ENCODE results near the gene FTO. TPM values are rescaled to one million over a fixed set of nuclear protein-coding genes. Genes with fewer than 3 reads are reported as not detected.

Gene FTO
- total RNA-seq, 4 donors from 2014 or later, result 21.3 to 50.5 (median 40.8) TPM

- Histone ChIP-seq H3K27ac (no peak overlapping the region), H3K36me3 (no peaks in the 10 kb centered on the region), H3K9me3 (no peaks in the 10 kb centered on the region), H3K4me3 (no peak overlapping the region), H3K4me1 (no peaks in the 10 kb centered on the region), H3K27me3 (no peaks in the 10 kb centered on the region)
- TF ChIP-seq CTCF (IDR thresholded peaks at IDR 0.05) (no peak), POLR2A (IDR thresholded peaks at IDR 0.05) (no peak), EP300 (IDR thresholded peaks at IDR 0.05; ENCODE audit: low read depth) (no peak), POLR2AphosphoS5 (IDR thresholded peaks at IDR 0.05) (no peak)
- no peak for DNase-seq
- in situ Hi-C loops (cut with MboI; ENCODE audit: low pct_ligation_motif_present in 1 of 4, low pct_unique_long_range_greater_than_20kb in 1 of 4, low sequenced_read_pairs in 3 of 4), result no loop called here
- WGBS, 2 donors (ENCODE audit: low coverage in 1 of 2), result 75 to 79% methylated on average over 7 of the region's 7 CpGs
- intact Hi-C loops (cut with DNase I; ENCODE audit: low total_unique reads), result no loop called here
These were observed 346.7 kb downstream of the FTO start for GRCh38 chr16:54050459-54051210.

- H3K4me1 ChIP-seq, result no peaks in the 10 kb centered on the region
- no peak for DNase-seq
- WGBS, 2 donors (ENCODE audit: low coverage in 1 of 2), result 75 to 81% methylated on average over 1 to 5 of the region's 5 CpGs
- H3K27me3 ChIP-seq, result no peaks in the 10 kb centered on the region
- no peak overlapping the region for H3K27ac ChIP-seq
- no peaks in the 10 kb centered on the region for H3K36me3 ChIP-seq
- in situ Hi-C loops (cut with MboI; ENCODE audit: low pct_ligation_motif_present in 1 of 4, low pct_unique_long_range_greater_than_20kb in 1 of 4, low sequenced_read_pairs in 3 of 4), result no loop called here
- H3K4me3 ChIP-seq, result no peak overlapping the region
- TF ChIP-seq POLR2AphosphoS5 (IDR thresholded peaks at IDR 0.05) (no peak), POLR2A (IDR thresholded peaks at IDR 0.05) (no peak), EP300 (IDR thresholded peaks at IDR 0.05; ENCODE audit: low read depth) (no peak), CTCF (IDR thresholded peaks at IDR 0.05) (no peak)
- H3K9me3 ChIP-seq, result no peaks in the 10 kb centered on the region
- intact Hi-C loops (cut with DNase I; ENCODE audit: low total_unique reads), result no loop called here
These were observed 347.9 kb downstream of the FTO start for GRCh38 chr16:54051821-54052220.

- DNase-seq, result no peak
- Histone ChIP-seq H3K4me1 (no peaks in the 10 kb centered on the region), H3K36me3 (no peaks in the 10 kb centered on the region), H3K4me3 (no peak overlapping the region), H3K27me3 (no peaks in the 10 kb centered on the region), H3K27ac (no peak overlapping the region), H3K9me3 (no peaks in the 10 kb centered on the region)
- WGBS, 2 donors (ENCODE audit: low coverage in 1 of 2), result 84 to 85% methylated on average over 5 of the region's 5 CpGs
- in situ Hi-C loops (cut with MboI; ENCODE audit: low pct_ligation_motif_present in 1 of 4, low pct_unique_long_range_greater_than_20kb in 1 of 4, low sequenced_read_pairs in 3 of 4) (no loop called here), intact Hi-C loops (cut with DNase I; ENCODE audit: low total_unique reads) (no loop called here)
- TF ChIP-seq CTCF (IDR thresholded peaks at IDR 0.05) (no peak), POLR2AphosphoS5 (IDR thresholded peaks at IDR 0.05) (no peak), EP300 (IDR thresholded peaks at IDR 0.05; ENCODE audit: low read depth) (no peak), POLR2A (IDR thresholded peaks at IDR 0.05) (no peak)
These were observed 348.3 kb downstream of the FTO start for GRCh38 chr16:54052271-54052670.

GRCh38 chr16:54053891-54054820 is 350.2 kb downstream of the FTO start:
- TF ChIP-seq CTCF (IDR thresholded peaks at IDR 0.05) (no peak), POLR2A (IDR thresholded peaks at IDR 0.05) (no peak), POLR2AphosphoS5 (IDR thresholded peaks at IDR 0.05) (no peak), EP300 (IDR thresholded peaks at IDR 0.05; ENCODE audit: low read depth) (no peak)
- in situ Hi-C loops (cut with MboI; ENCODE audit: low pct_ligation_motif_present in 1 of 4, low pct_unique_long_range_greater_than_20kb in 1 of 4, low sequenced_read_pairs in 3 of 4) (no loop called here), intact Hi-C loops (cut with DNase I; ENCODE audit: low total_unique reads) (no loop called here)
- no peak for DNase-seq
- H3K36me3 ChIP-seq, result no peaks in the 10 kb centered on the region
- no peaks in the 10 kb centered on the region for H3K9me3 ChIP-seq
- no peaks in the 10 kb centered on the region for H3K27me3 ChIP-seq
- 94 to 95% methylated on average over 13 to 16 of the region's 16 CpGs for WGBS, 2 donors (ENCODE audit: low coverage in 1 of 2)
- H3K27ac ChIP-seq, result no peak overlapping the region
- H3K4me3 ChIP-seq, result no peak overlapping the region
- no peaks in the 10 kb centered on the region for H3K4me1 ChIP-seq
